Gastroesophageal sphincter (tissue), 3 donors: ENCODE data around the gene CDC27.
"Not testable (repeated sequence)": the region's sequence is repeated elsewhere in the genome, so short reads cannot be mapped to it uniquely, and the experiment has no call there.

ENCODE experiments used
- CTCF ChIP-seq, 4 experiments: fragments of 200-600 bp in 2 of 4; fragments of 450-650 bp in 2 of 4; sonication (generic) in 1 of 4; IDR thresholded peaks; one replicate each; pipeline ENCODE4 v1.5.1; 2017 to 2019; ENCODE audit warnings: antibody characterized with exemption in 4 of 4, mild to moderate bottlenecking in 2 of 4, moderate library complexity in 2 of 4
- POLR2A ChIP-seq, 2 donors: fragments of 450-650 bp; IDR thresholded peaks; one replicate each; pipeline ENCODE4 v1.6.1; 2017; ENCODE audit warnings: antibody characterized with exemption in 2 of 2, mild to moderate bottlenecking in 2 of 2, moderate library complexity in 1 of 2

GRCh38 chr17:47217279-47217678 lies 28.2 kb upstream of the CDC27 start:
- TF ChIP-seq CTCF, POLR2A (IDR thresholded peaks at IDR 0.05): not testable (repeated sequence)
